Heart right ventricle (tissue), 16 donors: ENCODE data around the gene DAGLA. TPM values are rescaled to one million over a fixed set of nuclear protein-coding genes. Genes with fewer than 3 reads are reported as not detected.
A peak's percentile ranks its signal among the peaks of the same experiment; 100 is the strongest.

Experiments used
- ATAC-seq, 8 donors: fragments of 200-7000 bp; cut with Tn5 transposase; one replicate each; pipeline ENCODE4 v1.9.1; 2020; ENCODE audit warnings: mild to moderate bottlenecking in 8 of 8, moderate library complexity in 8 of 8, moderate number of reproducible peaks in 1 of 8
- DNase-seq, 2 donors: peaks; one replicate each; pipeline ENCODE4 v3.0.0-alpha.2; 2020
- H3K27ac ChIP-seq, 10 donors: fragments of 200-600 bp; sonication (generic) in 2 of 10; one replicate each; pipeline versions ENCODE4 v1.5.0 to v1.8.0; 2020 to 2022; ENCODE audit warnings: mild to moderate bottlenecking in 3 of 10
- H3K27me3 ChIP-seq, 7 donors: fragments of 200-600 bp; one replicate each; pipeline ENCODE4 v1.8.0; 2021 to 2022; ENCODE audit warnings: mild to moderate bottlenecking in 2 of 7
- H3K36me3 ChIP-seq, 9 donors: fragments of 200-600 bp; sonication (generic) in 1 of 9; one replicate each; pipeline versions ENCODE4 v1.5.0 to v1.8.0; 2020 to 2022; ENCODE audit warnings: mild to moderate bottlenecking in 2 of 9
- H3K4me1 ChIP-seq, 9 donors: fragments of 200-600 bp; sonication (generic) in 1 of 9; one replicate each; pipeline versions ENCODE4 v1.5.0 to v1.8.0; 2020 to 2022; ENCODE audit warnings: mild to moderate bottlenecking in 4 of 9
- H3K4me3 ChIP-seq, 10 donors: fragments of 200-600 bp; sonication (generic) in 2 of 10; one replicate each; pipeline versions ENCODE4 v1.5.0 to v1.8.0; 2020 to 2022; ENCODE audit warnings: mild to moderate bottlenecking in 7 of 10, moderate library complexity in 2 of 10
- H3K9me3 ChIP-seq, 11 donors: fragments of 200-600 bp in 10 of 11; sonication (generic) in 2 of 11; one replicate each; pipeline versions ENCODE4 v1.5.0 to v1.8.0; 2013 to 2022; ENCODE audit warnings: mild to moderate bottlenecking in 2 of 11, control low read depth in 1 of 11, moderate library complexity in 1 of 11
- WGBS, 2 donors: extraction: QIAGEN DNeasy Blood & Tissue Kit; methylation state at CpG; one replicate each; pipeline ENCODE4 v1.1.7; 2013; ENCODE audit warnings: inconsistent platforms in 1 of 2; 5-methylcytosine and 5-hydroxymethylcytosine counted together
- intact Hi-C, 10 donors: fragments of 100-400 bp; cut with DNase I; formaldehyde crosslinking; loops; one replicate each; pipeline versions ENCODE4 v1.11.1 to v1.14.2; 2022
- polyA plus RNA-seq, 2 donors: library from polyadenylated mRNA; stranded (reverse); fragments of 200-250 nt; gene quantifications; one replicate each; pipeline ENCODE4 v1.2.3, GENCODE V29; 2013
- total RNA-seq, 10 donors: library from RNA; stranded (reverse); fragmentation: NEBNext Ultra II Directional in 3 of 10; extraction: Animal tissue kit (Norgen Biotek cat#: 25700) in 3 of 10; gene quantifications; one replicate each; pipeline versions ENCODE4 v1.2.1 to v1.2.4, GENCODE V29; 2021 to 2023
- TF ChIP-seq, protein P1 (sequence below), 9 donors: fragments of 200-600 bp; sonication (generic) in 2 of 9; IDR thresholded peaks; one replicate each; pipeline versions ENCODE4 v1.5.0 to v1.8.0; 2021 to 2022; ENCODE audit warnings: antibody characterized with exemption in 9 of 9, mild to moderate bottlenecking in 5 of 9, moderate library complexity in 1 of 9
- donor health status: Arrhythmogenic right ventricular cardiomyopathy.
- donor health status: ischemic (EF 13 %, LVEDD 7.1; RV severe dilation, severe dysfunction).
- donor health status: healthy with polysubstance abuse.
- donor health status: DM: no; HTN: yes; CAD: no.
- donor health status: DM: no; HTN: no; CAD: no.
- donor health status: ischemic (EF 25% LVEDD 6.9; RV normal size, moderate dysfunction).
- donor health status: ischemic (EF 25% LVEDD 5.7; RV mildly dilated, moderate dysfunction).
- donor health status: healthy.
- donor health status: DM: yes; HTN: yes; CAD: no.
- donor health status: Ischemic cardiomyopathy.
- donor health status: ischemic (EF 35%, LVEDD 5.7; RV mildly dilated, moderate dysfunction).
- donor health status: nonischemic (EF 11% LVEDD 7.7; RV severe dilation, severe dysfunction).
- donor health status: DM: yes; HTN: yes; CAD: no.
- donor health status: PGD.
- donor health status: ischemic (EF 29% LVEDD 5.4; RV normal size, mild dysfunction).
- donor health status: nonischemic (EF 23%, LVEDD 6.1; RV moderate dilation, normal function).

The DAGLA gene
- total and polyA plus RNA-seq, 12 donors = 1.5 to 5.0 (median 3.2) TPM

DNA sequence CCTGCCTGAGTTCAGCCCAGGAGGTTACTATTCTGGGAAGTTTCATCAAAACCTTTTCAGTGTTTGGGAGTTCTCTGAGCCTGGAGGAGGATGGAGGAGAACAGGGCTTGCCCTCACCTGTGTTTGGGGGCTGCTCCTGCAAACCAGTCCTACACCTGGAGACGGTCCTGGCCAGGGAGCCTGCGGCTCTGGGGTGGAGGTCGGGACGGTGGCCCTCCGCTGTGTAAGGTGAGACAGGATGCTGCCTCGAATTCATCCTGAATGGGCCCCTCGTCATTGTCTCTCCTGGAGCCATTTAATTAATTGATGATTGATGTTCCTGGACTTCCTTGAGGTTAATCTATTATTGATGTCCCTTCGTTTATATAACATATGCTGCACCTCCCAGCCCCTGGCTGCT is 6.3 kb downstream of the DAGLA start:
- no peaks in the 10 kb centered on the region for H3K36me3 ChIP-seq
- 90 to 92% methylated on average over 8 of the region's 8 CpGs for WGBS, 2 donors
- TF ChIP-seq, protein P1, sequence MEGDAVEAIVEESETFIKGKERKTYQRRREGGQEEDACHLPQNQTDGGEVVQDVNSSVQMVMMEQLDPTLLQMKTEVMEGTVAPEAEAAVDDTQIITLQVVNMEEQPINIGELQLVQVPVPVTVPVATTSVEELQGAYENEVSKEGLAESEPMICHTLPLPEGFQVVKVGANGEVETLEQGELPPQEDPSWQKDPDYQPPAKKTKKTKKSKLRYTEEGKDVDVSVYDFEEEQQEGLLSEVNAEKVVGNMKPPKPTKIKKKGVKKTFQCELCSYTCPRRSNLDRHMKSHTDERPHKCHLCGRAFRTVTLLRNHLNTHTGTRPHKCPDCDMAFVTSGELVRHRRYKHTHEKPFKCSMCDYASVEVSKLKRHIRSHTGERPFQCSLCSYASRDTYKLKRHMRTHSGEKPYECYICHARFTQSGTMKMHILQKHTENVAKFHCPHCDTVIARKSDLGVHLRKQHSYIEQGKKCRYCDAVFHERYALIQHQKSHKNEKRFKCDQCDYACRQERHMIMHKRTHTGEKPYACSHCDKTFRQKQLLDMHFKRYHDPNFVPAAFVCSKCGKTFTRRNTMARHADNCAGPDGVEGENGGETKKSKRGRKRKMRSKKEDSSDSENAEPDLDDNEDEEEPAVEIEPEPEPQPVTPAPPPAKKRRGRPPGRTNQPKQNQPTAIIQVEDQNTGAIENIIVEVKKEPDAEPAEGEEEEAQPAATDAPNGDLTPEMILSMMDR (IDR thresholded peaks at IDR 0.05) = no peak
- peaks cover 0 to 23% (median 0%) of the 10 kb centered on the region in 7 donors for H3K27me3 ChIP-seq
- DNase-seq (no peak), ATAC-seq (no peak)
- H3K27ac ChIP-seq = no peak overlapping the region
- peaks cover 9 to 70% (median 45%) of the 10 kb centered on the region in 9 donors for H3K4me1 ChIP-seq
- no peak overlapping the region for H3K4me3 ChIP-seq
- H3K9me3 ChIP-seq = no peaks in the 10 kb centered on the region
- intact Hi-C loops = no loop called here

DNA sequence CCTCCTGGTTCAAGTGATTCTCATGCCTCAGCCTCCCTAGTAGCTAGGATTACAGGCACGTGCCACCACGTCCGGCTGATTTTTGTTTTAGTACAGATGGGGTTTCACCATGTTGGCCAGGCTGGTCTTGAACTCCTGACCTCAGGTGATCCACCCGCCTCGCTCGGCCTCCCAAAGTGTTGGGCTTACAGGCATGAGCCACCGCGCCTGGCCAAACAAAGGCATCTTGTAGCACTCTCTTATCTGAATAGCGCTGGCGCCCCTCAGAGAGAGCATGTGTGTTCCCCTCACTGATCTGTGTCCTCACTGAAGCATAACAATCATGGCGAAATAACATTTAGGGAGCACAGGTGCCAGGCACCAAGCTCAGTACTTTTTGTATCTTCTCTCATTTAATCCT is 7.2 kb downstream of the DAGLA start:
- ATAC-seq = no peak
- WGBS, 2 donors = 95 to 98% methylated on average over 11 of the region's 11 CpGs
- no peak for DNase-seq
- H3K27me3 ChIP-seq = peaks cover 0 to 23% (median 0%) of the 10 kb centered on the region in 7 donors
- intact Hi-C loops = no loop called here
- H3K36me3 ChIP-seq = no peaks in the 10 kb centered on the region
- no peak overlapping the region for H3K4me3 ChIP-seq
- no peaks in the 10 kb centered on the region for H3K9me3 ChIP-seq
- TF ChIP-seq, protein P1 (IDR thresholded peaks at IDR 0.05) = no peak
- H3K4me1 ChIP-seq = peaks cover 6 to 66% (median 41%) of the 10 kb centered on the region in 9 donors
- peak overlapping the region in 1 of 10 donors; percentile 74 for H3K27ac ChIP-seq

DNA sequence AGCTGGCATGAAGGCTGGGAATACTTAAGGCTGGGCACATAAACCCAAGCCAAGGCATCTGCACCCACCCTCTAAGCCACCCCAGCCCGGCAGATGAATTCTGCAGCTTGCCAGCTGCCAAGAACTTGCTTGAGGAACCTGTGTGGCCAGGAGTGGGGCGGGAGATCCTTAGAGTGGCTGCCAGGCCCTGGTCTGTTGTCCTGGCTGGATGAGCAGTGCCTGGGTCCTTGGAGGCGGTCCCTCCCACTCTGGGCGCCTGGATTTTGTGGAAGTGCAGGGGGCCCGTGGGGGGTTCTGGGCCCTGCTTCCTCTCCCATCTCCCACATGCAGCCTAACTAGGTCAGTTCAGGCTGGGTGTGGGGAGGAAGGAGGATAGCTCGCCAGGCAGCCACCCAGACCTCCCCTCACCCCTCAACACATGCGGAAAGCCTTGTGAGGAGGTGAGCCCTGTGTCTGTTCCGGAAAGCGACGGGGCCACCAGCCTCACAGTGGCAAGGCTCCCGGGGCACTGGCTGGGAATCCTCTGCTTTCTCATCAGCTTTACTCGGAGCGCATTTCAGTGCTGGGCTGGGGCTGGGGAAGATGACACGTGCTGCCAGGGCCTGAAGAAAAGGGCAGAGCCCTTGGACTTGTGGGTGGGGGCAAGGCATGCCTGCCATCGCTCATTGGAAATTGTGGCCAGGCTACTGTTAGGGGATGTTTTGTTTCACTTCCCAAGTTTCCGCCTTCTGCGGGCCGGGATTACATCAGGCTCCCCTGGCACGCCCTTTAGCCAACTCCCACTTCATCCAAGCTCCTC is 8.4 kb downstream of the DAGLA start:
- ATAC-seq = peak; percentile 72 to 93 (median 84)
- WGBS, 2 donors = 46 to 64% methylated on average over 19 of the region's 19 CpGs
- peaks cover 0 to 23% (median 0%) of the 10 kb centered on the region in 7 donors for H3K27me3 ChIP-seq
- DNase-seq = peak; percentile 69 to 70
- H3K27ac ChIP-seq = peak overlapping the region in 9 of 10 donors; percentile 50 to 85 (median 75)
- peaks cover 5 to 55% (median 32%) of the 10 kb centered on the region in 9 donors for H3K4me1 ChIP-seq
- intact Hi-C loops = no loop called here
- TF ChIP-seq, protein P1 (IDR thresholded peaks at IDR 0.05) = no peak
- H3K4me3 ChIP-seq = peak overlapping the region in 7 of 10 donors; percentile 9 to 40 (median 22)
- H3K36me3 ChIP-seq = no peaks in the 10 kb centered on the region
- no peaks in the 10 kb centered on the region for H3K9me3 ChIP-seq

DNA sequence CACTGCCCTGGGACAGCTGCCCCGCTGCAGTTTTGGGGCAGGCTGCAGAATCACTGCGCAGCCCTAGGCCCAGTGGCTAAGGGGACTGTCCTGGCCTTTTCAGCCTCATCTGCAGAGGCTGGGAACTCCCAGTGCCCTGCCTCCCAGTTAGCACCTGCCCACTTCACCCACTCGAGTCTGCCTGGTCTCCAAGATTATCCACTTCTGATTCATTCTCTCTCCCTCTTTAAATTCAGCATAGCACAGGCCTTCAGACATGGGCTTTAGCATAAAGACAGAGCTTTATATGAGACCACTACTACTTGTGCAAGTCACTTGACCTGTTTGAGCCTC is 8.9 kb downstream of the DAGLA start:
- TF ChIP-seq, protein P1 (IDR thresholded peaks at IDR 0.05) = no peak
- no peaks in the 10 kb centered on the region for H3K36me3 ChIP-seq
- 50 to 72% methylated on average over 3 of the region's 3 CpGs for WGBS, 2 donors
- peaks cover 5 to 55% (median 32%) of the 10 kb centered on the region in 9 donors for H3K4me1 ChIP-seq
- peak overlapping the region in 3 of 10 donors; percentile 27 to 40 (median 32) for H3K4me3 ChIP-seq
- no peaks in the 10 kb centered on the region for H3K9me3 ChIP-seq
- DNase-seq (no peak), ATAC-seq (no peak)
- peak overlapping the region in 7 of 10 donors; percentile 67 to 85 (median 75) for H3K27ac ChIP-seq
- peaks cover 0 to 20% (median 0%) of the 10 kb centered on the region in 7 donors for H3K27me3 ChIP-seq
- intact Hi-C loops = no loop called here
